IMR-90 (cell line): Measurements from ENCODE around the gene CYP4F22. TPM values are rescaled to one million over a fixed set of nuclear protein-coding genes. Genes with fewer than 3 reads are reported as not detected.

Source experiments
- ATAC-seq: fragments of 200-7000 bp; cut with Tn5 transposase; 2 replicates; pipeline ENCODE4 v1.9.1; 2020; ENCODE audit warnings: low read depth, mild to moderate bottlenecking, moderate library complexity
- BruUV-seq: library from RNA; stranded (reverse); fragments of 400-500 nt; replicated peaks from 2 replicates; lab custom pipeline; 2021; lab: Mats Ljungman, UMichigan
- CTCF ChIA-PET: fragments of 300-600 bp; formaldehyde crosslinking; extraction: SDS; loops from one replicate; lab custom pipeline; 2021; ENCODE audit warnings: antibody characterized with exemption; lab: Yijun Ruan, JAX
- POLR2A ChIA-PET: fragments of 300-600 bp; sonication (Branson Sonifier 250); formaldehyde crosslinking; loops from one replicate; lab custom pipeline; 2022; ENCODE audit warnings: antibody characterized with exemption; ENCODE audit not compliant: unreplicated experiment; lab: Charles Lee
- DNase-seq: peaks from one replicate; pipeline ENCODE4 v3.0.0; 2013
- H2AFZ ChIP-seq: replicated peaks from 2 replicates; pipeline ENCODE3; 2013; ENCODE audit warnings: low read length, mild to moderate bottlenecking; ENCODE audit not compliant: poor library complexity
- H2AK5ac ChIP-seq: 2 replicates; pipeline ENCODE4 v1.6.1; 2013; ENCODE audit warnings: low read depth, low read length, inconsistent platforms
- H2AK9ac ChIP-seq: replicated peaks from 2 replicates; pipeline ENCODE3; 2013; ENCODE audit warnings: mild to moderate bottlenecking, low read depth, low read length, moderate library complexity; ENCODE audit not compliant: poor library complexity
- H2BK120ac ChIP-seq: 2 replicates; pipeline ENCODE4 v1.6.1; 2013; ENCODE audit warnings: low read depth, low read length, inconsistent platforms
- H2BK15ac ChIP-seq: 3 replicates; pipeline ENCODE4 v1.6.1; 2013; ENCODE audit warnings: low read depth, low read length, inconsistent platforms
- H2BK20ac ChIP-seq: 2 replicates; pipeline ENCODE4 v1.6.1; 2013; ENCODE audit warnings: low read depth, mild to moderate bottlenecking, inconsistent platforms, low read length, moderate library complexity
- H2BK5ac ChIP-seq: 2 replicates; pipeline ENCODE4 v1.6.1; 2013; ENCODE audit warnings: mild to moderate bottlenecking, low read depth, low read length, inconsistent platforms; ENCODE audit not compliant: poor library complexity, severe bottlenecking
- H3K14ac ChIP-seq: replicated peaks from 2 replicates; pipeline ENCODE4 v1.6.1; 2013; ENCODE audit warnings: low read depth, low read length, inconsistent platforms
- H3K18ac ChIP-seq: 2 replicates; pipeline ENCODE4 v1.6.1; 2013; ENCODE audit warnings: low read depth, low read length, control low read depth
- H3K23ac ChIP-seq: 2 replicates; pipeline ENCODE4 v1.6.1; 2013; ENCODE audit warnings: low read depth, low read length, inconsistent platforms
- H3K27ac ChIP-seq: 2 replicates; pipeline ENCODE4 v1.5.1; 2013; ENCODE audit warnings: mild to moderate bottlenecking, control low read depth, low read length; ENCODE audit not compliant: insufficient read depth
- H3K27me3 ChIP-seq: 2 replicates; pipeline ENCODE4 v1.6.1; 2013; ENCODE audit warnings: low read length; ENCODE audit not compliant: control insufficient read depth, insufficient read depth
- H3K36me3 ChIP-seq: 2 replicates; pipeline ENCODE4 v1.6.1; 2013; ENCODE audit warnings: low read length, mixed read lengths; ENCODE audit not compliant: control insufficient read depth, insufficient read depth
- H3K4ac ChIP-seq: 2 replicates; pipeline ENCODE4 v1.6.1; 2013; ENCODE audit warnings: low read depth, low read length, inconsistent platforms
- H3K4me1 ChIP-seq: 2 replicates; pipeline ENCODE4 v1.6.1; 2013; ENCODE audit warnings: low read length, mixed read lengths; ENCODE audit not compliant: control insufficient read depth, insufficient read depth
- H3K4me2 ChIP-seq: 2 replicates; pipeline ENCODE4 v1.6.1; 2013; ENCODE audit warnings: low read depth, mild to moderate bottlenecking, control low read depth, low read length, moderate library complexity
- H3K4me3 ChIP-seq: 2 replicates; pipeline ENCODE4 v1.5.1; 2013; ENCODE audit warnings: low read depth, mild to moderate bottlenecking, control low read depth, low read length, moderate library complexity; ENCODE audit not compliant: insufficient read depth
- H3K56ac ChIP-seq: 2 replicates; pipeline ENCODE4 v1.6.1; 2013; ENCODE audit warnings: low read length, inconsistent platforms; ENCODE audit not compliant: insufficient read depth; ENCODE audit errors: extremely low read depth
- H3K79me1 ChIP-seq, 2 experiments: 2 replicates each; pipeline ENCODE4 v1.6.1; 2013; ENCODE audit warnings: low read length in 2 of 2, inconsistent platforms in 1 of 2, low read depth in 1 of 2
- H3K9ac ChIP-seq: 2 replicates; pipeline ENCODE4 v1.6.1; 2013; ENCODE audit warnings: low read depth, low read length, control low read depth
- H3K9me1 ChIP-seq: 2 replicates; pipeline ENCODE4 v1.6.1; 2013; ENCODE audit warnings: low read length, inconsistent platforms; ENCODE audit not compliant: insufficient read depth
- H3K9me3 ChIP-seq: 2 replicates; pipeline ENCODE4 v1.6.1; 2013; ENCODE audit warnings: low read length; ENCODE audit not compliant: control insufficient read depth, insufficient read depth
- H4K20me1 ChIP-seq: 2 replicates; pipeline ENCODE4 v1.6.1; 2013; ENCODE audit warnings: low read length, inconsistent platforms; ENCODE audit not compliant: insufficient read depth
- H4K5ac ChIP-seq: 2 replicates; pipeline ENCODE4 v1.6.1; 2013; ENCODE audit warnings: mild to moderate bottlenecking, low read depth, low read length, control low read depth
- H4K8ac ChIP-seq, 2 experiments: 2 replicates each; pipeline ENCODE4 v1.6.1; 2013; ENCODE audit warnings: low read depth in 2 of 2, low read length in 2 of 2, control low read depth in 1 of 2, inconsistent platforms in 1 of 2
- H4K91ac ChIP-seq: 2 replicates; pipeline ENCODE4 v1.6.1; 2013; ENCODE audit warnings: low read depth, low read length, inconsistent platforms; ENCODE audit not compliant: insufficient read depth
- BHLHE40 ChIP-seq: fragments of 150-350 bp; IDR thresholded peaks from 2 replicates; pipeline ENCODE4 v1.6.1; 2016; ENCODE audit warnings: mild to moderate bottlenecking, low read depth, low read length
- CEBPB ChIP-seq: IDR thresholded peaks from 2 replicates; pipeline ENCODE4 v1.6.1; 2012; ENCODE audit warnings: low read depth, low read length, improper control_type of control experiment
- CHD1 ChIP-seq: IDR thresholded peaks from 2 replicates; pipeline ENCODE4 v1.6.1; 2012; ENCODE audit warnings: low read depth, low read length, improper control_type of control experiment
- FOS ChIP-seq: fragments of 150-350 bp; IDR thresholded peaks from 2 replicates; pipeline ENCODE4 v1.6.1; 2016; ENCODE audit warnings: low read depth, low read length
- MAFK ChIP-seq: IDR thresholded peaks from 2 replicates; pipeline ENCODE4 v1.6.1; 2012; ENCODE audit warnings: low read depth, low read length, improper control_type of control experiment
- MAZ ChIP-seq: IDR thresholded peaks from 2 replicates; pipeline ENCODE4 v1.6.1; 2012; ENCODE audit warnings: low read depth, mild to moderate bottlenecking, low read length, improper control_type of control experiment, moderate library complexity, borderline replicate concordance
- MXI1 ChIP-seq: IDR thresholded peaks from 2 replicates; pipeline ENCODE4 v1.6.1; 2012; ENCODE audit warnings: low read depth, mild to moderate bottlenecking, low read length, moderate library complexity, borderline replicate concordance
- NFE2L2 ChIP-seq: fragments of 150-350 bp; IDR thresholded peaks from 2 replicates; pipeline ENCODE4 v1.6.1; 2016; ENCODE audit warnings: low read depth, mild to moderate bottlenecking, low read length
- POLR2A ChIP-seq: IDR thresholded peaks from 2 replicates; pipeline ENCODE4 v1.6.1; 2012; ENCODE audit warnings: mild to moderate bottlenecking, low read depth, low read length
- RAD21 ChIP-seq: IDR thresholded peaks from 2 replicates; pipeline ENCODE4 v1.6.1; 2012; ENCODE audit warnings: low read length, improper control_type of control experiment
- RCOR1 ChIP-seq: IDR thresholded peaks from 2 replicates; pipeline ENCODE4 v1.6.1; 2012; ENCODE audit warnings: mild to moderate bottlenecking, low read length, improper control_type of control experiment; ENCODE audit not compliant: insufficient replicate concordance
- RFX5 ChIP-seq: IDR thresholded peaks from 2 replicates; pipeline ENCODE4 v1.8.0; 2012; ENCODE audit warnings: low read depth, mild to moderate bottlenecking, low read length, moderate library complexity
- SMC3 ChIP-seq: fragments of 150-350 bp; IDR thresholded peaks from 2 replicates; pipeline ENCODE4 v1.6.1; 2016; ENCODE audit warnings: low read depth, mild to moderate bottlenecking, antibody characterized with exemption, low read length, moderate library complexity
- WGBS, 2 experiments: methylation state at CpG; one replicate each; pipeline versions ENCODE4 v1.1.5 to v1.1.7; 2013; ENCODE audit warnings: missing lambda C conversion rate in 2 of 2; ENCODE audit not compliant: insufficient read length in 1 of 2; ENCODE audit errors: extremely low coverage in 2 of 2; 5-methylcytosine and 5-hydroxymethylcytosine counted together
- dilution Hi-C: fragments of 300-500 bp; cut with HindIII; formaldehyde crosslinking; loops from one replicate; pipeline ENCODE4 v1.14.3; 2018; ENCODE audit warnings: low sequenced_read_pairs; ENCODE audit not compliant: unreplicated experiment
- in situ Hi-C: fragments of 300-500 bp; cut with MboI; formaldehyde crosslinking; loops from 3 replicates; pipeline ENCODE4 v1.14.3; 2019; ENCODE audit warnings: low sequenced_read_pairs, inconsistent platforms, mixed read lengths
- intact Hi-C: fragments of 100-400 bp; cut with micrococcal nuclease; formaldehyde crosslinking; loops from 2 replicates; pipeline ENCODE4 v1.10.0; 2022
- polyA plus RNA-seq, 3 experiments: library from polyadenylated mRNA; depleted of rRNA; stranded (reverse); fragments of >200 nt; gene quantifications; 2 replicates each; pipeline ENCODE4 v1.2.3, GENCODE V29; 2012; ENCODE audit warnings: low replicate concordance in 1 of 3
- total RNA-seq: library from RNA; depleted of rRNA; stranded (reverse); fragments of >200 nt; gene quantifications from 2 replicates; pipeline ENCODE4 v1.2.3, GENCODE V29; 2012
- TF ChIP-seq, protein P1 (sequence below): fragments of 150-350 bp; IDR thresholded peaks from 2 replicates; pipeline ENCODE4 v1.6.1; 2017; ENCODE audit warnings: mild to moderate bottlenecking, antibody characterized with exemption, low read length, low read depth
- TF ChIP-seq, protein P2 (sequence below): fragments of 150-350 bp; IDR thresholded peaks from 2 replicates; pipeline ENCODE4 v1.6.1; 2016; ENCODE audit warnings: low read depth, mild to moderate bottlenecking, low read length, moderate library complexity, borderline replicate concordance
- TF ChIP-seq, protein P3 (sequence below): conservative IDR thresholded peaks from 2 replicates; pipeline ENCODE4 v1.5.1; 2012; ENCODE audit warnings: mild to moderate bottlenecking, low read depth, low read length, improper control_type of control experiment

The CYP4F22 gene
- total and polyA plus RNA-seq, 2 of the 4 experiments (the other 2 are of a cell fraction): not detected

DNA sequence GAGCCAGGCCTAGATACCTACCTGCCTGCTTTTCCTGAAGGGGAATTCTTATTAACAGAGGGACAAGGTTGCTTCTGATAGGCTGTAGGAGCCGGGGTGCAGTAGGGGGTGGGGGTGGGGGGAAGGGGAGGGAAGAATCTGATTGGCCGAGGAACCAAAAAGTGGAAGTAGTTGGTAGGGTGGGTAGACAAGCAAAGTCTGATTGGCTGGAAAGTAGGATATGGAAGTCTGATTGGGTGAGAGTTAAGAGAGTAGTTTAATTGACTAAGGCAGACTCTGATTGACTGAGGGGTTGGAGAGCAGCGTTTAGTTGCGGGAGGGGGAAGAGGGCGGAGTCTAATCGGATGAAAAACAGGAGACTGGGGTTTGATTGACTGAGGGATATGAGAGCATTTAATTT, 9.4 kb upstream of the CYP4F22 start:
- H2AFZ ChIP-seq: peak overlapping the region; percentile 23
- H2BK5ac ChIP-seq: no peak overlapping the region
- no peak overlapping the region for H4K5ac ChIP-seq
- no peaks in the 10 kb centered on the region for H4K20me1 ChIP-seq
- H3K4ac ChIP-seq: no peak overlapping the region
- ChIA-PET CTCF (no interaction called here), POLR2A (no interaction called here)
- H4K91ac ChIP-seq: no peak overlapping the region
- 83% methylated on average over 1 of the region's 6 CpGs; no CpG with 5 or more reads in 1 of the 2 experiments for WGBS, 2 experiments
- no peak overlapping the region for H3K56ac ChIP-seq
- H3K4me2 ChIP-seq: no peak overlapping the region
- H2BK15ac ChIP-seq: no peak overlapping the region
- no peak for DNase-seq
- no peak for ATAC-seq
- no peak overlapping the region for H3K4me3 ChIP-seq
- no peaks in the 10 kb centered on the region; the same call in 1 of the 2 replicates for H3K27me3 ChIP-seq
- no peak for TF ChIP-seq MXI1
- TF ChIP-seq CHD1: no peak
- no peak for TF ChIP-seq SMC3
- TF ChIP-seq MAFK: no peak
- no peak for TF ChIP-seq POLR2A
- TF ChIP-seq, protein P1, sequence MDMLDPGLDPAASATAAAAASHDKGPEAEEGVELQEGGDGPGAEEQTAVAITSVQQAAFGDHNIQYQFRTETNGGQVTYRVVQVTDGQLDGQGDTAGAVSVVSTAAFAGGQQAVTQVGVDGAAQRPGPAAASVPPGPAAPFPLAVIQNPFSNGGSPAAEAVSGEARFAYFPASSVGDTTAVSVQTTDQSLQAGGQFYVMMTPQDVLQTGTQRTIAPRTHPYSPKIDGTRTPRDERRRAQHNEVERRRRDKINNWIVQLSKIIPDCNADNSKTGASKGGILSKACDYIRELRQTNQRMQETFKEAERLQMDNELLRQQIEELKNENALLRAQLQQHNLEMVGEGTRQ: no peak
- TF ChIP-seq FOS: no peak
- TF ChIP-seq, protein P2, sequence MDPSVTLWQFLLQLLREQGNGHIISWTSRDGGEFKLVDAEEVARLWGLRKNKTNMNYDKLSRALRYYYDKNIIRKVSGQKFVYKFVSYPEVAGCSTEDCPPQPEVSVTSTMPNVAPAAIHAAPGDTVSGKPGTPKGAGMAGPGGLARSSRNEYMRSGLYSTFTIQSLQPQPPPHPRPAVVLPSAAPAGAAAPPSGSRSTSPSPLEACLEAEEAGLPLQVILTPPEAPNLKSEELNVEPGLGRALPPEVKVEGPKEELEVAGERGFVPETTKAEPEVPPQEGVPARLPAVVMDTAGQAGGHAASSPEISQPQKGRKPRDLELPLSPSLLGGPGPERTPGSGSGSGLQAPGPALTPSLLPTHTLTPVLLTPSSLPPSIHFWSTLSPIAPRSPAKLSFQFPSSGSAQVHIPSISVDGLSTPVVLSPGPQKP: no peak
- TF ChIP-seq, protein P3, sequence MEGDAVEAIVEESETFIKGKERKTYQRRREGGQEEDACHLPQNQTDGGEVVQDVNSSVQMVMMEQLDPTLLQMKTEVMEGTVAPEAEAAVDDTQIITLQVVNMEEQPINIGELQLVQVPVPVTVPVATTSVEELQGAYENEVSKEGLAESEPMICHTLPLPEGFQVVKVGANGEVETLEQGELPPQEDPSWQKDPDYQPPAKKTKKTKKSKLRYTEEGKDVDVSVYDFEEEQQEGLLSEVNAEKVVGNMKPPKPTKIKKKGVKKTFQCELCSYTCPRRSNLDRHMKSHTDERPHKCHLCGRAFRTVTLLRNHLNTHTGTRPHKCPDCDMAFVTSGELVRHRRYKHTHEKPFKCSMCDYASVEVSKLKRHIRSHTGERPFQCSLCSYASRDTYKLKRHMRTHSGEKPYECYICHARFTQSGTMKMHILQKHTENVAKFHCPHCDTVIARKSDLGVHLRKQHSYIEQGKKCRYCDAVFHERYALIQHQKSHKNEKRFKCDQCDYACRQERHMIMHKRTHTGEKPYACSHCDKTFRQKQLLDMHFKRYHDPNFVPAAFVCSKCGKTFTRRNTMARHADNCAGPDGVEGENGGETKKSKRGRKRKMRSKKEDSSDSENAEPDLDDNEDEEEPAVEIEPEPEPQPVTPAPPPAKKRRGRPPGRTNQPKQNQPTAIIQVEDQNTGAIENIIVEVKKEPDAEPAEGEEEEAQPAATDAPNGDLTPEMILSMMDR: no peak
- no peak for TF ChIP-seq CEBPB
- no peak for TF ChIP-seq BHLHE40
- TF ChIP-seq RCOR1: no peak
- TF ChIP-seq RFX5: no peak
- TF ChIP-seq RAD21: no peak
- TF ChIP-seq NFE2L2: no peak
- no peak for TF ChIP-seq MAZ
- H4K8ac ChIP-seq: no peak overlapping the region
- H3K36me3 ChIP-seq: no peaks in the 10 kb centered on the region
- H2BK20ac ChIP-seq: no peak overlapping the region
- no TSS peak for BruUV-seq
- no peak overlapping the region for H3K23ac ChIP-seq
- in situ Hi-C loops: no loop called here
- no peaks in the 10 kb centered on the region for H3K9me3 ChIP-seq
- H3K9ac ChIP-seq: no peak overlapping the region
- no peak overlapping the region for H3K27ac ChIP-seq
- H3K18ac ChIP-seq: no peak overlapping the region
- H3K79me1 ChIP-seq: no peaks in the 10 kb centered on the region
- H3K4me1 ChIP-seq: no peaks in the 10 kb centered on the region
- H3K14ac ChIP-seq: no peak overlapping the region
- intact Hi-C loops: no loop called here
- no peaks in the 10 kb centered on the region for H3K9me1 ChIP-seq
- no peak overlapping the region for H2BK120ac ChIP-seq
- dilution Hi-C loops: no loop called here
- H2AK5ac ChIP-seq: no peak overlapping the region
- no peak overlapping the region for H2AK9ac ChIP-seq
